Activated CD4-positive, alpha-beta T cell treated with anti-CD3 and anti-CD28 coated beads for 1 hour (primary cell): ENCODE measurements around the gene TNFRSF4.
"Not testable (repeated sequence)": the region's sequence is repeated elsewhere in the genome, so short reads cannot be mapped to it uniquely, and the experiment has no call there.

Experiments
- DNase-seq: peaks from one replicate; pipeline ENCODE4 v3.0.0-alpha.2; 2020

The TNFRSF4 gene

DNA sequence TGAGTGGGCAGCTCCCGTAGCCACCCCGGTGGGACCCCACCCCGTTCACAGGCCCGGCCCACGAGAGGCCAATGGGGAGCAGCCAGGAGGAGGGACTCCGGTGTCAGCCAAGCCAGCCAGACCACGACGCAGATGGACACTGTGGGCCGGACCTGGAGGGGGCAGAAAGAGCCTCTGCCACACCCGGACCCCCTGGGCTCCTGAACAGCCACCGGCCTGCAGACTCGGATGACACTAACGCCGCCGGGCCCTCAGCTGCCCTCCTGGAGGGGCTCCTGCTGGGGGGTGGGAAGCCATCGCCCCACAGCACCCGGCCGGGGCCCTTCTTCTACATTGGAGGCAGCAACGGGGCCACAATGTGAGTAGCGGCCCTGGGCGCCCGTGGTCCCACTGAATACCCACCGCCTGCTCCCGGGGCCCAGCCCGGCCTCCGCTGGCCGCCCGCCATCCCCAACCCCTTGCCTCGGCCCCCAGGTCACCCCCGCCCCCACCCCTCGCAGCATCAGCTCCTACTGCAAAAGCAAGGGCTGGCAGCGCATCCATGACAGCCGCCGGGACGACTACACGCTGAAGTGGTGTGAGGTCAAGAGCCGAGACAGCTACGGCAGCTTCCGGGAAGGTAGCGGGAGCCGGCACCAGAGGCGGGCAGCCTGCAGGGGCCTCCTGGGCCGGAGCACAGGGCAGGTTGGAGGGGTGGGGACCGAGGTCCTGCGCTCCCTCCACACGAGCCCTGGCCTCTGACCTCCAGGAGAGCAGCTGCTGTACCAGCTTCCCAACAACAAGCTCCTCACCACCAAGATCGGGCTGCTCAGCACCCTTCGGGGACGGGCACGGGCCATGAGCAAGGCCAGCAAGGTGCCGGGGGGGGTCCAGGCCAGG is 33.7 kb downstream of the TNFRSF4 start:
- no peak for DNase-seq

DNA sequence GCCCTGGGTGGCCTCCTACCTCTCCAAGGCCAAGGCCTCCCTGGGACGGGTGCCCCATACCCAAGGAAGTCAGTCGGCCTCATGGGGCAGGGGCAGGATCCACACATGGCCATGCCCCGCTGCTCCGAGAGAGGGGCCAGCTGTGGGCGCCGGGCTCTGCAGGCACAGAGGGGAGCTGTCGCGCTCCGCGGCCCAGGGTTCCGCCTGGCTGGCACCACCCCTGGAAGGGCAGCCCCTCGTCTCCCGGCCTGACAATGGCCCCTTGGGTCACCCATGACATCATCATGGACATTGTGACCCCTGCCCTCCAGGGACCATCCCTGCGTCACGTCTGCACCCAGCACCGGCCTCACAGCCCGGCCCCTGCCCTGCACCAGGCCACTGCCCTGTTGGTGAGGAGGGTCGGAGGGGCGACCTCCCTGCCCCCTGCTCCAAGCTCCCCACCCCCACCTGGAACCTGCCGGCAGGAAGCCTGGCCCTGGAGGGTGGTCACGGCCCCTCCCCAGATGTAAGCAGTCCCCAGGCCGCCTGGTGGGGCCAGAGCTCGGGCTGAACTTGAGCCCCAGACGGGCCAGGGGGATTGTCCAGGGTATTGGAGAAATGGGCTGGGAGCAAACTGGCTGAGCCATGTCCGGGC is 34.5 kb downstream of the TNFRSF4 start:
- no peak for DNase-seq

DNA sequence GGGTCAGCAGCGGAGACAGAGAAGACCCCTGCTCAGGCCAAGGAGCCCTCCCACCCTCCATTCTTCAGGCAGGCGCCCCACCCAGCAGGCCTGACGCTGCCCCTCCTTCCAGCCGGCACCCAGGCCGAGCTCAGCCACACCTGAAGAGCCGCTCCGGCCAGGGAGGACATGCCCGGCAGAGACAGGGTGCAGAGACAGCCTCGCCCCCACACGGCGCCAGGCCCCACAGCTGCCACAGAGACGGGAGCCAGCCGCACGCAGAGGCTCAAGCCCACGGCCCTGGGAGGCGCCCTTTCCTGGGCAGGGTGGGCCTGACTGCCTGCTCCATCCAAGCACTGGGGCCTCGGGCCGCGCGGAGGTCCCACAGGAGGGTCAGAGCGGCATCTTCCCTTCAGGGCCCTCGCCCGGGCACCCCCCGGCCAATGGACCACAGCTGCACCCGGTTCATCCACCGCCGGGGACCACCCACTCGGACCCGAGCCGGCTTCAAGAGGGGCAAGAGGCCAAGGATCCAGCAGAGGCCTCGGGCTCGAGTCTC is 35.1 kb downstream of the TNFRSF4 start:
- DNase-seq: no peak

DNA sequence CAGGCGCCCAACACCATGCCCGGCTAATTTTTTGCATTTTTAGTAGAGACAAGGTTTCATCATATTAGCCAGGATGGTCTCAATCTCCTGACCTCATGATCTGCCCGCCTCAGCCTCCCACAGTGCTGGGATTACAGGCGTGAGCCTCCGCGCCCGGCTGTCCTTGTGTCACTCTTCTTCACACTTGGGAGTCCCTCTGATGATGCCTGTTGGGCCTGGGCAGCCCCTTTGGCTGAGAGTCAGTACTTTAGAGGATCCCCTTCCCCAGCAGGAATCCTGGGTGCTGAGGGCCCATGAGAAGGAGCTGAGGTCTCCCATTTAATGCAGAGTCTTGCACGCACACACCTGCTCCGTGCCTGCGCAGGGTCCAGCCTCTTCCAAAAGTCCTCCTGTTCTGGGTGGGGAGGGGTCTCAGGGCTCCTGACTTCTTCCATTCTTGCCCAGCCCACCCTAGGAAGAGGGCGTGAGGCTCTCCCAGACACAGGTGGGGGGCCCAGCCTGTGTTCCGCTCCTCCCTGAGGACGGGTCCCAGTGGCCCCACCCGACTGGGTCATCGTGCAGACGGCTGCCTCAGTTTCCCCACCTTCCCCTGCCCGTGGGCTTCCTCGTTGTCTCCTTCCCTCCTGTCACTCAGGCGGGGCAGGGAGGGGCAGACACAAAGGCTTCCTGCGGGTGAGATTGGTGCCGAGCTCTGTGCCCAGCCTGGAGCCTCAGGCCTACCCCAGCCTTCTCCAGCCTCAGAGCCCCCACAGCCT is 36.3 kb downstream of the TNFRSF4 start:
- DNase-seq: no peak

DNA sequence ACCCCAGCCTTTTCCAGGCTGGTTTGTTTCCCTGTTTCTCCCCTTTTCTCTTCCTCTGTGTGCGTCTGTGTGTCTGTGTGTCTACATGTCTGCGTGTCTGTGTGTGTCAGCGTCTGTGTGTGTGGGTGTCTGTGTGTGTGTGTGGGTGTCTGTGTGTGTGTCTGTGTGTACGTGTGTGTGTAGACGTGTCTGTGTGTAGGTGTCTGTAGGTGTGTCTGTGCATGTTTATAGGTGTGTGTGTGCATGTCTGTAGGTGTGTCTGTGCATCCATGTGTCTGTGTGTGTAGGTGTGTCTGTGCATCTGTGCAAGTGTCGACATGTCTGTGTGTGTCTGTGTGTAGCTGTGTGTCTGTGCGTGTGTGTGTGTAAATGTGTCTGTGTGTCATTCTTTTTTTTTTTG is 37.0 kb downstream of the TNFRSF4 start:
- no peak for DNase-seq

DNA sequence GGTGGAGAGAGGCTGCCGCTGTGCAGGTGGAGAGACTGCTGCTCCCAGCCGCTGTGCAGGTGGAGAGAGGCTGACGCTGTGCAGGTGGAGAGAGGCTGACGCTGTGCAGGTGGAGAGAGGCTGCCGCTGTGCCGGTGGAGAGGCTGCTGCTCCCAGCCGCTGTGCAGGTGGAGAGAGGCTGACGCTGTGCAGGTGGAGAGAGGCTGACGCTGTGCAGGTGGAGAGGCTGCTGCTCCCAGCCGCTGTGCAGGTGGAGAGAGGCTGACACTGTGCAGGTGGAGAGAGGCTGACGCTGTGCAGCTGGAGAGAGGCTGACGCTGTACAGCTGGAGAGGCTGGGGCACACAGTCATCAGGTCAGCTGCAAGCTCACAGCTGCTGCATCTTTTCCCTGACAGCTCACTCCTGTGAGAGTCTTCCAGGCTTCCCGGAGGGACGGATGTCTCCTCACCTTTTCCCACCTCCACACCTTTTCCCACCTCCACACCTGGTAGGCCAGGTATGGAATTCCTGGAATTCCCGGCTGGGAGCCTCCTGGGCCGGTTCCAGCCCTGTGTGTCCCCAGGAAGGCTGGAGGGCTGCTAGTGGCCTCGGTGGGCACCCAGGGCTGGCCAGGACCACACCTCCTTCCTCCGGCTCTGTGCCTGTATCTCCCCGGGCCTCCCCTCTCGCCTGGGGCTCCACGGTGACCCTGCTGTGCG is 37.7 kb downstream of the TNFRSF4 start:
- DNase-seq: not testable (repeated sequence)

DNA sequence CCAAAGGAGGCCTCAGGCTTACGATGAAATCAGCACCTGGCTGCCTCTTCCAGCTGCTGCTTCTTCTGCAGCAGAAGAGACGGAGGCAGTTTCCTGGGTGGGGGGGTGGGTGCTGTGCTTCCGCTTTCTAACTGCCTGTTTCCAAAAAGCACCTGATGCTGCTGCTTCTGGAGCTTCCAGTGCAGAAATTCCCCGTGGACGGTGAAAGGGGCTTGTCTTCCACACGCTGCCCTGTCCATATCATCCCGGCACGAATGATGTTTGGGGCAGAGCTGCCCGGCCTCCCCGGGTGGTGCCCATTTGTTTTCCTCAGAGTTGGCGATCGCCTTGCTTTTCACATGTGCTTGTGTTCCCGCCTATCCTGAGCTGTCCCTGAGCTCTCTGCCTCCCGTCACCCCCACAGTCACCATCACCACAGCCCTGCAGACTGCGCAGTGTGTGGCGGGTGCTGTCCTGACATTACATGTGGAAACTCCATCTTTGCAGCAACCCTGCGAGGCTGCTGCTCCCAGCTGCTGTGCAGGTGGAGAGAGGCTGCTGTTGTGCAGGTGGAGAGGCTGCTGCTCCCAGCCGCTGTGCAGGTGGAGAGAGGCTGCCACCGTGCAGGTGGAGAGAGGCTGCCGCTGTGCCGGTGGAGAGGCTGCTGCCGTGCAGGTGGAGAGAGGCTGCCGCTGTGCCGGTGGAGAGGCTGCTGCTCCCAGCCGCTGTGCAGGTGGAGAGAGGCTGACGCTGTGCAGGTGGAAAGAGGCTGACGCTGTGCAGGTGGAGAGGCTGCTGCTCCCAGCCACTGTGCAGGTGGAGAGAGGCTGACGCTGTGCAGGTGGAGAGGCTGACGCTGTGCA is 38.5 kb downstream of the TNFRSF4 start:
- no peak for DNase-seq

DNA sequence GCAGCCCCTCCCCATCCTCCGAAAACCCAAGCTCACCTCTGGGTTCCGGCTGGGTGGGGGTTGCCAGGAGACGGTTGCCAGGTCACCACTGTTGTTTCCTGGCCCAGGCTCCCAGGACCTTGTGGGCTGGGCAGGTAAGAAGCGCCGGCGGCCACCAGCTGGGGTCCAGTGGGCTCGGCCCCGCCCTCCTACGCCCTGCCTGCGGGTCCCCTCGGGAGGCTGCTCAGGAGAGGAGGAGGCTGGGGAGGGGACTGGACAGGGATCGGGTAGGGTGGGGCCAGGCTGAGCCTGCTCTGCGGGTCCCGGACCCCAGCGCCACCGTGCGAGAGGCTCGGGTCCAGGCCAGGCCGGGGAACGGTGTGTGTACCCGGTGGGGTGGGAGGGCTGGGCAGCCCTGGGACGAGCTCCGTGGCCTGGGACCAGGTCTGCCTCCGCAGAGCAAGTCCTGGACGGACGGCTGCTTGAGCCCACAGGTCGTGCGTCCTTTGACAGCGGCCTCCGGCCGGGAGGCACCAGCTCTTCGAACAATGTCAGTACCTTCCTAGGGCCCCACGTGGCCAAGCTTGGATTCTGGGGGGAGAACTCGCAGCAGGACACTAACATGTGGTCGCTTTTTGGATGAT is 40.0 kb downstream of the TNFRSF4 start, which contains the start of gene TTLL10:
TTLL10 (plus strand) TSS at position 88 of the 623 bp plus-strand sequence. CDS start 5,336 bp downstream, outside the sequence.
- peak; percentile 32 for DNase-seq

DNA sequence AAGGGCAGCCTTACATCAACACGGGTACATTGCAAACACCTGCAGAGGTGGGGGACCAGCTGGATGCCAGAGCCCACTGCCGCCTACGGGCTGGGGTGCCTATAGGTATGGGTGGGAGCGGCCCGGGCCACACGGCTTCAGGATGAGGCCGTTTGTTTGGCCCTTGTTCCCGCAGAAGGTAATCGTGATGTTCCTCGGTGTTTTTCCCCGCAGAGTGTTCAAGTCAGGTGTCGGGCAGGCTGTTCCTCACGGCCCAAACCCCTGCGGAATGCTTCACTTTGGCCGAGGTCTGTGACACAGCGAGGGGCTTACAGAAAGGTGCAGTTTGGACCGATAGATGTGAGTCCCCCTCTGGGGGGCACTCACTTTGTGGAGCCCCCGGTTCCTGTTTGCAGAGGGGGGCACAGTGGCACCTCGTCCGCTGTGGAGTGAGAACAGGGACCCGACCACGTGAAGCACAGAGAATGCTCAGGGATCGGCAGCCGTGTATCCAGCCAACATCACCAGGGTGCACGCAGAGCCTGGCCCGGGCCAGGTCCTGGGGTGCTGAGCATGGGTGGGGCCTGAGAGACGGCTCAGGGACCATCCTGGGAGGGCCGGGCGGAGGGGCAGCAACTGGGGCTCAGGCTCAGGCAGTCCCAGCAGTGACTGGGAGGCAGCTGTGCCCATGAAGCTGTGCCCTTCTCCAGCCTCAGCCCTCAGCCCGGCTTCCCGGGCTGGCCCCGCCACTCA is 40.7 kb downstream of the TNFRSF4 start:
- DNase-seq: no peak

DNA sequence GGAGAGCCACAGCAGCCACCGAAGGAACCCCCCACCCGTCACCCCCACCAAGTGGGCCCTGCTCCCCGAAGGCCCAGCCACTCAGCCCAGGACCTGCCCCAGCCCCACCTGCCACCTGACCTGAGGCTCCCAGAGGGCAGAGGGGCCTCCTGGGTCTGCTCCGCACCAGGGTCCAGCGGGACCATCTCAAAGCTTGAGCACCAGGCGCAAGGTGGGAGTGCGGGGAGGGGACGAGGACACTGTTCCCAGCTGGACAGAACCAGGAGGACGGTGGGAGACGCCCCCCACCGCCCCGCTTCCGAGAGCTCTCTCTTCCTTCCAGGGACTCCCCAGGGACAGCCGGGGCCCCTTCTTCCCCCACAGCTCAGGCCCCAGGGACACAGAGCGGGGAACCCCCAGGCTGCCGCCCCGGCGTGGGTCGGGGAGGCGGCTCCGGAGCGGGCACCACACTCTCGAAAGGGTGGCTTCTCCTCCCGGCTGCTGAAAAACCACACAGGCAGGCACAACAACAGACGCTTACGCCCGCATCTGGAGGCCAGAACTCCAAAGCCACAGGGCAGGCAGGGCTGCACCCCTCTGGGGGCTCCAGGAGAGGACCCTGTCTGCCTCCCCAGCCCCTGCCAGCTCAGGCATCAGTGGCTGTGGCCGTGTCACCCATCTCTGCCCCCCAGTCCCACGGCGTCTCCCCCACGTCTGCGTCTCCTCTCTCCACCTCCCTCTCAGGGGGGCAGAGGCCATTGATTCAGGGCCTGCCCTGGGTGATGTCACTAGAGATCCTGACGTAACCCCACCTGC is 42.2 kb downstream of the TNFRSF4 start:
- DNase-seq: no peak

DNA sequence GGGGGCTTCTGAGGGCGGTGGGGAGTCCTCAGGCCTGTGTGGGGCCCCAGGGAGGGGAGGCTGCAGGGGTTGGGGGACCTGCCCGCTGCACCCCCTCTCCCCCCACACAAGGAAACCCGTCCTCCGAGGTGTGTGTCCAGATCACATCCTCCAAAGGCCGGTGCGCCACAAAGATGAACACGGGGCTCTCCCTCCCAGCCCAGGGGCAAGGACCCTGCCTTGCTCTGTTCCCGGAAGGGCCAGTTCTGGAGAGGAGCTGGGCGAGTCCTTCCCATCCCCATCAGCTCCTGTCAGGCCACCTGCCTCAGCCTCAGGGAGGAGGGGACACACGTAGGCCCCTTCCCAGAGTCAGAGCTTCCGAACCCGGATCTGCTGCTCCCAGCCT is 42.8 kb downstream of the TNFRSF4 start:
- DNase-seq: no peak

DNA sequence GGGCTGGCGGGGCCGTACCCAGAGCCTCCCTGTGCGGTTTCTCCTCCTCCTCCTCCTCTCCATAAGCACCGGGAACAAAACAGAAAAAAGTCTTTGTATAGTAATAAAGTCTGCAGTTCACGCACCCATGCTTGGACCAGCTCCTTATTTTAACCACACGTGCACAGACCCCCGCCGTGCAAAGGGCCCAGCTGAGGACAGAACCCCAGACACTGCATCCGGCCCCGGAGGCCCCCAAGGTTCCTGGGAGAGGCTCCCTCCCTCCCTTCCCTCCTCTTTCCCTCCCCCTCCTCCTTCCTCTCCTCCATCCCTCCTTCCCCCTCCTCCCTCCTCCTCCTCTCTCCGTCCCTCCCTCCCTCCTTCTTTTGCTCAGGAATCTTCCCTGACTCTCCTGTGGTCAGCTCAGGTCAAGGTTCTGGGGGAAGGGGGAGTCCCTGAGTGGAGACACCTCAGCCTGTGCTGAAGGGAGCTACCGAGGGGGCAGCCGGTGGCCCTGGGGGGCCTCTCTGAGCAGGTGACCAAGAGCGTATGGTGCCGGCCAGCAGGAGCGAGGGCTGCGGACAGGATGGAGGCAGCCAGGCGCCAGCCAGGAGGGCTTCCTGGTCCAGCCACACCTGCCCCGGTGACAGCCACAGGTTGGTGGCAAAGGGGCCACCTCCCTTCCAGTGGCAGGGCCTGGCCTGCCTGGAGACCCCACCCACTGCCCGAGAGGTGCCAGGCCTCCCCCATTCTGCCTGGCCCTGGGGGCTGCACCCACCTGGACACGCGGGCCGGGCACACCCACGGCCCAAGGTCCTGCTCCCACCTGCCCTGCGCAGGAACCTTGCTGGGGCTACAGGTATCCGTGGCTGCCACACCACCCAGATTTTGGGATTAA is 43.5 kb downstream of the TNFRSF4 start:
- DNase-seq: no peak

DNA sequence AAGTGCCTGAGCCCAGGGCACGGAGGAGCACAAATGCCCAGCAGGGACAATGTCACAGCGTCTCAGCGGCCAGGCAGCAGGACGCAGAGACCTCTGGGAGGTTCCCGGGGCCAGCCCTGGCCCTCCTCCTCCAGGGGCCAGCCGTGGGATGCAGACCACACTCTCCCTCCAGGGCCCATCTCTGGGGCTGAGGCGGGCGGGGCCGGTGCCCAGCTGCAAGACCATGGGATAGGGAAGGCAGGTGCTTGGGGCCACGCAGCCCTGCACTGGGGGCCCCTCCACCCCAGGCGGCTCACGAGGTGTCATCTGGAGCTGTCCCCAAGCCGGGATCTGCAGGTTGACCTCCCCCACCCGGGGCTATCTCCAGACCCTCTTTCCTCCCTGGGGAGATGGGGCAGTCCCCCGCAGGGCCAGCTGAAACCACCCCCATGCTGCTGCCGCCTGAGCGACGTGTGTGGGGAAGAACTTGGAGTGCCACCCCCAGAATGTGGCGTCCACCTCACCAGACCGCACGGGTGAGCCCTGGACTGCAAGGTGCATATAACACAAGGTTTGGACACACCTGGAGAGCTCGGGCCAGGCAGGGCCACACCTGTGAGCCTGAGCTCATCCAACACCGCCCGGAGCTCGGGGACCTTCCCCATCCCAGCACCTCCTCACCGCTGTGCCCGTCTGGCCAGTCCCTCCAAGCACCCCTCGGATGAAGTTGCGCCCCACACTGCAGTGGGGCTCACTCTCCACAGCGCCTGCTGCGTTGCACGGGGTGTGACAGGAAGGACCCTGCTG is 44.3 kb downstream of the TNFRSF4 start:
- DNase-seq: no peak

DNA sequence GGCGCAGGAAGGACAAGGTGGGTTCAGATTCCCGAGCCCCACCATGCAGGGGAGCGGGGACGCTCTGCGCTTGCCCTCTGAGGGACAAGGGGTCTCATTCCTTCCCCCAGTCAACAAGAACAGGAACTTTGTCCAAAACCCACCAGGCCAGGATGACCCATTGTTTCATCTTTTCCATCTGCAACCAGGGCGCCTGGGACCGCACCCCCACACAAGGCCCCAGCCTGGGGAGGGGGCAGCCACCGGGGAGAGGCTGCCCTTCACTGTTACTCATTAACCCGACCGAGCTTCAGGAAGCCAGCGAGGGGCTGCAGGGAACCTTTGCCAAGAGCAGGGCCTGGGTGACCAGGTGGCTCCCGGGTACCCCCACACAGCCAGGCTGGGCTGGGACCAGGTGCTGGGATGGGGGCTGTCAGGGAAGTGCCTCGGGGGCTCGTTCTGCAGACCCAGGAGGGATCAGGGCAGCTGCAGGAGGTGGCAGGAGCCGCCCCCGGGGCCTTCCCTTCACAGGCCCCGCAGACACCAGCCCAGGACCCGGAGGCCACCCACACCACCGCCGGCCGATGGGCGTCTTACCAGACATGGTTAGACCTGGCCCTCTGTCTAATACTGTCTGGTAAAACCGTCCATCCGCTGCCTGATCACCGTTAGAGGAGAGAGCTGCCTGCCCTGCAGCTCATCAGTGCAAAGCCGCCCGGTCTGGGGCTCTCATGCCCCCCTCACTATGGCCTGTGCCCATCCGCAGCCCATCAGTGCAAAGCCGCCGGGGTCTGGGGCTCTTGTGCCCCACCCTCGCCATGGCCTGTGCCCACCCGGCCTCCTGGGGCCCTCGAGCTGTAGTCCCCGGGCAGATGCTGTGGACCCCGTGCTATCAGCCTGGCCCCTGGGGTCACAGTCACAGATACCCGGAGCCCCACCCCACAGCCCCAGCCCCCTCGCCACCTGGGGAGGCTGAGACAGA is 45.2 kb downstream of the TNFRSF4 start:
- DNase-seq: no peak

DNA sequence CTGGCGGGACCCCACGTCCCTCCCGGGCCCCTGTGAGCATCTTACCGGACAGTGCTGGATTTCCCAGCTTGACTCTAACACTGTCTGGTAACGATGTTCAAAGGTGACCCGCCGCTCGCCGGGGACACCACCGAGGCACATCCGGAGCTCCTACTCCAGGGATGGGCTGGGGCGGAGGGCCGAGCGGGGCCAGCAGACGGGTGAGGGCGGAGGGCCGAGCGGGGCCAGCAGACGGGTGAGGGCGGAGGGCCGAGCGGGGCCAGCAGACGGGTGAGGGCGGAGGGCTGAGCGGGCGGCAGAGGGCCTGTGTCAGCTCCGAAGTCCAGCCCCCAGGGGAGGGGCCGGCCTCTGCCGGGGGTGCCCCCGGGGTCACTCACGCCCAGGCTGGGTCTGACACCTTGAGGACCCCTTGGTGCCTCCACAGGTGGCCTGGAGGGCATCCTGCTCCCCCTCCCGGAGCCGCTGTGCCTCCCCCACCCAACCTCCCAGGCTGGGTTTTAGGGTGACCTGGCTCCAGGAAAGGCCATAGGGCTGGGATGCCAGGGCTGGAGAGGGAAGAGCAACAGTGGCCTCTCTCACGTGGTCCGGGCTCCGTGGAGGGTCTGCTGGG is 46.0 kb downstream of the TNFRSF4 start:
- DNase-seq: no peak

DNA sequence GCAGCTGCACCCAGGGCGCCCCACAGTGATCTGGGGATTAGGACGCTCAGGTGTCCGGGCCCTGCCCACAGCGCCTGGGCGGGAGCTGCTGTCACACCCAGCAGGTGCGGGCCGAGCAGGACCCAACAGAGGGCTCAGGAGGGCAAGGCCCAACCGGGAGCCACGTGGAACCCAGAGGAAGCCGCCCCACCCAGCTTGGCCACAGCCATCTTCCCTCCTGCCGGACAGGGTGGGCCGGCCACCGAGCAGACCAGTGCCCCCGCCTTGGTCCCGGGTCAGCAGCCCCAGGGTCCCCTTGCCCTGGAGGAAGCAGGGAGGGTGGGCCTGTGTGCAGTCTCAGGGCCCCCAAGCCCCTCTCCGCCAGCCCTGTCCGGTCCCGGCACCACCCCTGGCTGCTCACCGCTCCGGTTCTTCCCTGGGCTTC is 46.5 kb downstream of the TNFRSF4 start:
- no peak for DNase-seq
